Measurements from ENCODE around the gene SHISA5.

Gene SHISA5

GRCh38 chr3:48432411-48433371 is 71.3 kb downstream of the SHISA5 start:
- DNase-seq (ENCODE audit: low read depth in 4 of 4, low spot score in 1 of 4), result no peak

- DNase-seq (ENCODE audit: low read depth in 4 of 4, low spot score in 1 of 4), result no peak
Measured at GRCh38 chr3:48431224-48432029, 72.5 kb downstream of the SHISA5 start.

GRCh38 chr3:48430708-48431101 is 73.3 kb downstream of the SHISA5 start:
- DNase-seq (ENCODE audit: low read depth in 4 of 4, low spot score in 1 of 4), result no peak

- DNase-seq (ENCODE audit: low read depth in 4 of 4, low spot score in 1 of 4), result no peak
Measured at GRCh38 chr3:48429960-48430707, 73.8 kb downstream of the SHISA5 start, which contains the start of gene PLXNB1. TSS of gene PLXNB1 (minus strand) at chr3:48430086. CDS start at chr3:48424611, 5,475 bp downstream.

GRCh38 chr3:48429317-48429959 is 74.5 kb downstream of the SHISA5 start:
- peak in 2 of 4 experiments; percentile 33 to 51 for DNase-seq (ENCODE audit: low read depth in 4 of 4, low spot score in 1 of 4)

GRCh38 chr3:48428572-48429316 is 75.2 kb downstream of the SHISA5 start:
- no peak for DNase-seq (ENCODE audit: low read depth in 4 of 4, low spot score in 1 of 4)

- no peak for DNase-seq (ENCODE audit: low read depth in 4 of 4, low spot score in 1 of 4)
Measured at GRCh38 chr3:48428088-48428571, 75.8 kb downstream of the SHISA5 start.

- DNase-seq (ENCODE audit: low read depth in 4 of 4, low spot score in 1 of 4), result no peak
Measured at GRCh38 chr3:48427630-48427962, 76.4 kb downstream of the SHISA5 start.

- no peak for DNase-seq (ENCODE audit: low read depth in 4 of 4, low spot score in 1 of 4)
Measured at GRCh38 chr3:48426944-48427629, 76.9 kb downstream of the SHISA5 start.

- DNase-seq (ENCODE audit: low read depth in 4 of 4, low spot score in 1 of 4), result no peak
Measured at GRCh38 chr3:48426401-48426909, 77.5 kb downstream of the SHISA5 start.

- no peak for DNase-seq (ENCODE audit: low read depth in 4 of 4, low spot score in 1 of 4)
Measured at GRCh38 chr3:48425281-48425812, 78.6 kb downstream of the SHISA5 start.

GRCh38 chr3:48423883-48424695 is 79.9 kb downstream of the SHISA5 start:
- no peak for DNase-seq (ENCODE audit: low read depth in 4 of 4, low spot score in 1 of 4)

GRCh38 chr3:48423241-48423882 is 80.6 kb downstream of the SHISA5 start:
- no peak for DNase-seq (ENCODE audit: low read depth in 4 of 4, low spot score in 1 of 4)

GRCh38 chr3:48422681-48423080 is 81.3 kb downstream of the SHISA5 start:
- DNase-seq (ENCODE audit: low read depth in 4 of 4, low spot score in 1 of 4), result no peak

GRCh38 chr3:48422272-48422671 is 81.7 kb downstream of the SHISA5 start:
- DNase-seq (ENCODE audit: low read depth in 4 of 4, low spot score in 1 of 4), result no peak

- DNase-seq (ENCODE audit: low read depth in 4 of 4, low spot score in 1 of 4), result no peak
Measured at GRCh38 chr3:48420561-48420960, 83.4 kb downstream of the SHISA5 start.

GRCh38 chr3:48419597-48419996 is 84.4 kb downstream of the SHISA5 start:
- DNase-seq (ENCODE audit: low read depth in 4 of 4, low spot score in 1 of 4), result no peak

GRCh38 chr3:48419149-48419548 is 84.8 kb downstream of the SHISA5 start:
- no peak for DNase-seq (ENCODE audit: low read depth in 4 of 4, low spot score in 1 of 4)

All from stimulated activated CD4-positive, alpha-beta T cell treated with anti-CD3 and anti-CD28 coated beads, Interleukin-1b, Interleukin-23, amount 100 ng/mL, for 24 hours (primary cell).